ENCODE data around the gene ZNF469. TPM values are rescaled to one million over a fixed set of nuclear protein-coding genes. Genes with fewer than 3 reads are reported as not detected.

ZNF469 gene
- total and polyA plus RNA-seq, 9 of the 15 experiments (the other 6 are each of a cell fraction or from before 2014, with no cell fraction given), result 0.01 to 0.04 TPM; not detected in 7

DNA sequence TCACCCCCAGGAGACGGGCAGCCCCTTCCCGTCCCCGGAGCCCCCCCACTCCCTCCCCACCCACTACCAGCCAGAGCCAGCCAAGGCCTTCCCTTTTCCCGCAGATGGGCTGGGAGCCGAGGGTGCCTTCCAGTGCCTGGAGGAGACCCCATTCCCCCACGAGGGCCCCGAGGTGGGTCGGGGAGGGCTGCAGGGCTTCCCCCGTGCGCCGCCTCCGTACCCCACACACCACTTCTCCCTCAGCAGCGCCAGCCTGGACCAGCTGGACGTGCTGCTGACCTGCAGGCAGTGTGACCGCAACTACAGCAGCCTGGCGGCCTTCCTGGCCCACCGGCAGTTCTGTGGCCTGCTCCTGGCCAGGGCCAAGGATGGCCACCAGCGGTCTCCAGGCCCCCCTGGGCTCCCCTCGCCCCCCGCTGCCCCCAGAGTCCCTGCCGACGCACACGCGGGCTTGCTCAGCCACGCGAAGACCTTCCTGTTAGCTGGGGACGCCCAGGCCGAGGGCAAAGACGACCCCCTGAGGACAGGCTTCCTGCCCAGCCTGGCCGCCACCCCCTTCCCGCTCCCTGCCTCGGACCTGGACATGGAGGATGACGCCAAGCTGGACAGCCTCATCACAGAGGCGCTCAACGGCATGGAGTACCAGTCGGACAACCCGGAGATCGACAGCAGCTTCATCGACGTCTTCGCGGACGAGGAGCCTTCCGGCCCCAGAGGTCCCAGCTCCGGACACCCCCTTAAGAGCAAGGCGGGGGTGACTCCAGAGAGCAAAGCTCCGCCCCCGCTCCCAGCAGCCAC lies 46.8 kb downstream of the ZNF469 start:
- 55% methylated on average over 34 of the region's 48 CpGs for WGBS (ENCODE audit: insufficient coverage, low coverage, missing lambda C conversion rate)
- H3K4me3 ChIP-seq, result no peak overlapping the region
- intact Hi-C loops (cut with micrococcal nuclease), result no loop called here
- no peaks in the 10 kb centered on the region for H3K9me3 ChIP-seq (replicated peaks; ENCODE audit: control insufficient read depth, insufficient read depth, low read depth, low read length)
- ATAC-seq (no peak), DNase-seq (ENCODE audit: extremely low read depth in 1 of 4, low spot score in 3 of 4) (no peak), FAIRE-seq (no peak)
- H3K79me2 ChIP-seq (ENCODE audit: control insufficient read depth, insufficient read depth, low read length), result no peaks in the 10 kb centered on the region
- TF ChIP-seq KHSRP (IDR thresholded peaks at IDR 0.05), result no peak
- TF ChIP-seq KDM5B (IDR thresholded peaks at IDR 0.05; ENCODE audit: insufficient replicate concordance, low read depth, low read length), result peak; percentile 11
- TF ChIP-seq, protein P1, sequence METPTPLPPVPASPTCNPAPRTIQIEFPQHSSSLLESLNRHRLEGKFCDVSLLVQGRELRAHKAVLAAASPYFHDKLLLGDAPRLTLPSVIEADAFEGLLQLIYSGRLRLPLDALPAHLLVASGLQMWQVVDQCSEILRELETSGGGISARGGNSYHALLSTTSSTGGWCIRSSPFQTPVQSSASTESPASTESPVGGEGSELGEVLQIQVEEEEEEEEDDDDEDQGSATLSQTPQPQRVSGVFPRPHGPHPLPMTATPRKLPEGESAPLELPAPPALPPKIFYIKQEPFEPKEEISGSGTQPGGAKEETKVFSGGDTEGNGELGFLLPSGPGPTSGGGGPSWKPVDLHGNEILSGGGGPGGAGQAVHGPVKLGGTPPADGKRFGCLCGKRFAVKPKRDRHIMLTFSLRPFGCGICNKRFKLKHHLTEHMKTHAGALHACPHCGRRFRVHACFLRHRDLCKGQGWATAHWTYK (CRISPR knock-in tag; IDR thresholded peaks at IDR 0.05), result no peak
- BruUV-seq (replicated peaks), result no TSS peak
- POLR2A ChIA-PET, result interaction anchor here (0.5 to 0.8 kb wide), 3 partner anchors 10 to 222 kb away, joined by 3 read pairs; no protein-coding TSS in a partner anchor
- H3K4me2 ChIP-seq (ENCODE audit: insufficient read depth, low read length), result no peak overlapping the region
- in situ Hi-C loops (cut with MboI), result no loop called here
- peaks cover 0 to 64% of the 10 kb centered on the region in 2 experiments; a peak in 2 of 5 replicates for H3K4me1 ChIP-seq (replicated peaks in 1 of 2; ENCODE audit: control insufficient read depth in 2 of 2, insufficient read depth in 2 of 2, low read length in 2 of 2)
- CTCF ChIA-PET (ENCODE audit: low intra/inter-chr PET ratio), result no interaction called here
- peaks cover 34 to 80% of the 10 kb centered on the region in 2 experiments for H3K27me3 ChIP-seq (ENCODE audit: control insufficient read depth in 2 of 2, insufficient read depth in 2 of 2, low read length in 2 of 2)
- no peak overlapping the region for H3K27ac ChIP-seq (ENCODE audit: extremely low read depth, low read depth, low read length)
- H2AFZ ChIP-seq (ENCODE audit: low read depth, low read length), result no peak overlapping the region
- 0 out of 2 replicates have a peak, but pooled peaks cover 6% of the 10 kb centered on the region for H4K20me1 ChIP-seq (replicated peaks; ENCODE audit: control insufficient read depth, insufficient read depth, low read length)
- no peaks in the 10 kb centered on the region for H3K9me1 ChIP-seq (ENCODE audit: control insufficient read depth, insufficient read depth, low read length)
- no peak overlapping the region for H3K9ac ChIP-seq (ENCODE audit: insufficient read depth in 1 of 2, low read depth in 2 of 2, low read length in 2 of 2)
- no peaks in the 10 kb centered on the region for H3K36me3 ChIP-seq (ENCODE audit: control insufficient read depth, insufficient read depth, low read length)

All from K562 (cell line).